Stimulated activated CD8-positive, alpha-beta memory T cell treated with anti-CD3 and anti-CD28 coated beads, Interleukin-15, amount 100 ng/mL, for 1 hour (primary cell): Measurements from ENCODE around the gene C16orf90.
"Not testable (repeated sequence)": the region's sequence is repeated elsewhere in the genome, so short reads cannot be mapped to it uniquely, and the experiment has no call there.

Experiments
- DNase-seq: peaks from one replicate; pipeline ENCODE4 v3.0.0-alpha.2; 2020; ENCODE audit warnings: low read depth

The C16orf90 gene

DNA sequence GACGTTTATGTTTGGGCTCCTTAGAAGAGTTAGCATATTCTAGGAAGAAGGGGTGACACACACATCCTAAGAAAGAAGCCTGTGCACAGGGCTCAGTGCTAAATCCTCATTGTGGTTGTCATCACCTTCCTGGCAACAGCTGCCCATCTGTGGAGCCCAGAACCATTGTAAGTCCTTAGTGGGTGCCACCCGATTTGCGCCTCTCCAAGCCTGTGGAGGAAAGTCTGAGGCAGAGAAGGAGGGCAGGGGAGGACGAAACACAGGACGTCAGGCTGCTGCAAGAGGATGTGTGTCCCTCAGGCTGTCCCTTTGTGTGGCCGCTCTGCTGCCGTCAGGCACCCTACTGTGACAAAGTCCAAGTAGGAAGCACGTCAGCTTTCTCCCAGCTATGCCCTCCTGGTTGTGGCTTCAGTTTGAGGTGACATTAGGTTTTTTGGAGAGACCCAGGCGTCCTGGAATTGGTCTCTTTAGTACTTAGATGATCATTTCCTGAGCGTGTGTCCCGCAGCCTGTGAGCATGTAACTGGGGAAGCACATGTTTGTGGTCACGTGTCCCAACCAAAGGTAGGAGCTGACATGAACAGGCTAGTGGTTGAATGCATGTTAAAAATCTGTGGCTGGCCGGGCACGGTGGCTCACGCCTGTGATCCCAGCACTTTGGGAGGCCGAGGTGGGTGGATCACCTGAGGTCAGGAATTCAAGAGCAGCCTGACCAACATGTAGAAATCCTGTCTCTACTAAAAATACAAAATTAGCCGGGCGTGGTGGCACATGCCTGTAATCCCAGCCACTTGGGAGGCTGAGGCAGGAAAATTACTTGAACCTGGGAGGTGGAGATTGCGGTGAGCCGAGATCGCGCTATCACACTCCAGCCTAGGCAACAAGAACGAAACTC, 16.2 kb upstream of the C16orf90 start:
- DNase-seq: no peak

DNA sequence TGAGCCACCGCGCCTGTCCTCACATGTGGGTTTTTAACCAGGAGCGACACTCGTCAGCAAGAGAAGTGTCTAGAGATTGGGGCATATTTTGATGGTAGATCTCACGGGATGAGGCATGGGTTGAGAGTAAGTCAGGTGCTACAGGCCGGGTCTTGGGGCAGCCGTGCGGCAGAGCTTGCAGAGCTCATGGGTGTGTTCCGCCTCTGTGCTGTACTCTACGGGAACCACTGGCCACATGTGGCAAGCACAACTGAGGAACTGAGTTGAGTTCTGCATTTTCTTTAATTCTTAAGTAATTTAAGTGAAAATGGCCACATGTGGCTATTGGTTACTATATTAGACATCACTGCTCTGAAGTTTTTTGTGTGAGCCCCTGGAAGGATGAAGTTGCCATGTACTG, 15.1 kb upstream of the C16orf90 start:
- DNase-seq: no peak

DNA sequence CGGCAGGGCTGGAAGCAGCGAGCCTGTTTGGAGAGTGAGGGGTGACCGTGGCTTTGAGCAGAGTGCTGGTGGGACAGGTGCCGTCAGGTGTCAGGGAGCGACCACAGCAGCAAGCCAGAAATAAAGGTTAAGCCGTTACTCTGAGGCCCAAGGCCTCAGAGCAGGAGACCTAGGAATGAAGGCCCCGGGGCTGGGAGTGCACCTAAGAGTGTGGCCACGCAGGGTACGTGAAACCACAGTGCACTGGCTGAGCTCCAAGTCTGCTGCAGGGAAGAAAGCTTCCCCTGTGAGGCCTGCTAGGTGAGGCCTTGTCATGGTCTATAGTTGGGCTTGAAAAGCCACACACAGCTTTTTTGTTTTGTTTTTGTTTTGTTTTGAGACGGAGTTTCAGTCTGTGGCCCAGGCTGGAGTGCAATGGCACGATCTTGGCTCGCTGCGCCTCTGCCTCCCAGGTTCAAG, 14.2 kb upstream of the C16orf90 start:
- DNase-seq: peak; percentile 45

DNA sequence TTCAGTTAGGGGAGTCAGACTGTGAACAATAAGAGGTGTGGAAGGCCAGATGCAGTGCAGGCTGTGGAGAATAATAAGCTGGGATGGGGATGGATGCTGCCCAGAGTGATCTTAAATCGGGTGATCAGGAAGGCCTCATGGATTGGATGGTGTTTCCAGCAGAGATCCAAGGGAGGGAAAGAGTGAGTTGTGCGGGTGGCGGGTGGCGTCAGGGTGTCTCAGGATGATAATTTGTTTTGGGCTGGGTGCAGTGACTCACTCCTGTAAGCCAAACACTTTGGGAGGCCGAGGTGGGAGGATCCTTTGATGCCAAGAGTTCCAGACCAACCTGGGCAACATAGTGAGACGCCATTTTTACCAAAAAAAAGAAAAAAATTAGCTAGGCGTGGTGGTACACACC, 13.4 kb upstream of the C16orf90 start:
- DNase-seq: no peak

DNA sequence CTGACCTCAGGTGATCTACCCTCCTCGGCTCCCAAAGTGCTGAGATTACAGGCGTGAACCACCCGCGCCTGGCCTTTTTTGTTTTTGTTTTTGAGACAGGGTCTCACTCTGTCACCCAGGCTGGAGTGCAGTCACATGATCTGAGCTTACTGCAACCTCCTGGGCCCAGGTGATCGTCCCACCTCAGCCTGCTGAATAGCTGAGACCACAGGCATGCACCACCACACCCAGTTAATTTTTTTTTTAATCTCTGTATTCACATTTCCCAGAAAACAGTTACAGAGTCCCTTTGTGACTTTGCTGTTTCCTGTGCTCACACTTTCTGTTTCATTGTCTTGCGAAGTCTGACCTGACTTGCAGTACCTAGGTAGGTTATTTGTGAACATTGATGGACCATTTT, 8.2 kb upstream of the C16orf90 start:
- no peak for DNase-seq

DNA sequence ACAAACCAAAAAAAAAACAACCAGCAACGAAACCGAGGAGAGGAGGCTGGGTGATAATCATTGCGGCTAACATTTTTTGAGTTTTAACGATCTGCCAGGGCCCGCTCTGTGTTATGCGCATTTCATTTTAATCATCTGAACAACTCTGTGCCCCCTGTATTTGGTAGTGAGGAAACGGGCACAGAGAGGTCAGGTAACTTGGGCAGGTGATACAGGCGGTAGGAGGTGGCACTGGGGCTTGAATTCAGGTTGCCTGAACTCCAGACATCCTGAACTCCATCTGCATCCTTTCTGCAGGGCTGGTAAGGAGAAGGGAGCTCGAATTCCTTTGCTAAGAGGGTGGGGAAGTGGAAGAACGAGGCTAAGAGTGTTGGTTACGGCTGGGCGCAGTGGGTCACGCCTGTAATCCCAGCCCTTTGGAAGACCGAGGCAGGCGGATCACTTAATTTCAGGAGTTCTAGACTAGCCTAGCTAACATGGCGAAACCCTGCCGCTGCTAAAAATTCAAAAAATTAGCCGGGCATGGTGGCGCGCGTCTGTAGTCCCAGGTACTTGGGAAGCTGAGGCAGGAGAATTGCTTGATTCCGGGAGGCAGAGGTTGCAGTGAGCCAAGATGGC, 6.6 kb upstream of the C16orf90 start:
- no peak for DNase-seq

DNA sequence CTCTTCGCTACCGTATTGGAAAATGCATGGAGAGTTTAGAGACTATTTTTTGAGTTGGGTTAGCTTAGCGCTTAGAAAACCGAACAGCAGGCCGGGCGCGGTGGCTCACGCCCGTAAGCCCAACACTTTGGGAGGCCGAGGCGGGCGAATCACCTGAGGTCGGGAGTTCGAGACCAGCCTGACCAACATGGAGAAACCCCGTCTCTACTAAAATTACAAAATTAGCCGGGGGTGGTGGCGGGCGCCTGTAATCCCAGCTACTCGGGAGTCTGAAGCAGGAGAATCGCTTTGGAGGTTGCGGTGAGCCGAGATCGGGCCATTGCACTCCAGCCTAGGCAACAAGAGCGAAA, 6.1 kb upstream of the C16orf90 start:
- not testable (repeated sequence) for DNase-seq

DNA sequence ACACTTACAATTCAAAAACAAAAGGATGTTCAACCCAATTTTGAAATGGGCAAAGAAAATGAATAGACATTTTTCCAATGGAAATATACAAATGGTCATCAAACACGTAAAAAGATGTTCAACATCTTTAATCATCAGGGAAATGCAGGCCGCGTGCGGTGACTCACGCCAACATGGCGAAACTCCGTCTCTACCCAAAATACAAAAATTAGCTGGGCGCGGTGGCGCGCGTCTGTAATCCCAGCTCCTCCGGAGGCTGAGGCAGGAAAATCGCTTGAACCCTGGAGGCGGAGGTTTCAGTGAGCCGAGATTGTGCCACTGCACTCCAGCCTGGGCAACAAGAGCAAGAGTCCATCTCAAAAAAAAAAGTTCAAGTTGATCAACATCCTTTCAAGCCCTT, 3.7 kb upstream of the C16orf90 start:
- no peak for DNase-seq

DNA sequence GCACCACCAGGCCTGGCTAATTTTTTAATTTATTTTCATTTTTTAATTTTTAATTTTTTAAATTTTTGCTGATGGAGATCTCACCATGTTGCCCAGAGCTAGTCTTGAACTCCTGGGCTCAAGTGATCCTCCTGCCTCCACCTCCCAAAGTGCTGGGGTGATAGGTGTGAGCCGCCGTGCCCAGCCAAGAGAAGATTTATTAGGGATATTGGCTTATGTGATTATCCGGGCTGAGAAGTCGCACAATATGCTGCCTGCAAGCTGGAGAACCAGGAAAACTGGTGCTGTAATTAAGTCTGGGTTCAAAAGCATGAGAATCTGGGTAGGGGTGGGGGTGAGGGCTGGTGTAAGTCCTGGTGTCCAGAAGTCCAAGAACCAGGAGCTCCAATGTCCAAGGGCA, 2.5 kb upstream of the C16orf90 start:
- no peak for DNase-seq

DNA sequence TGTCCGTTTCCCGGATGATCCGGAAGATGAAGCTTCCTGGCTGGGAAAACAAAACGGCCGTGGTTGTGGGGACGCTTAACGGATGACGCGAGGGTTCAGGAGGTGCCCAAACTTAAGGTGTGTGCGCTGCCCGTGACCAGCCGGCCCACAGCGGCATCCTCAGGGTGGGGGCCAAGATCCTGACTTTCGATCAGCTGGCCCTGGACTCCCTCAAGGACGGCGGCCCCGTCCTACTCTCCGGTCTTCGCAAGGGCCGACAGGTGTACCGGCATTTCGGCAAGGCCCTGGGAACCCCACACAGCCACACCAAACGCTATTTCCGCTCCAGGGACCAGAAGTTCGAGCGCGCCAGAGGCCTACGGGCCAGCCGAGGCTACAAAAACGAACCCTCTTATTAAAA, 1.1 kb upstream of the C16orf90 start:
- no peak for DNase-seq

DNA sequence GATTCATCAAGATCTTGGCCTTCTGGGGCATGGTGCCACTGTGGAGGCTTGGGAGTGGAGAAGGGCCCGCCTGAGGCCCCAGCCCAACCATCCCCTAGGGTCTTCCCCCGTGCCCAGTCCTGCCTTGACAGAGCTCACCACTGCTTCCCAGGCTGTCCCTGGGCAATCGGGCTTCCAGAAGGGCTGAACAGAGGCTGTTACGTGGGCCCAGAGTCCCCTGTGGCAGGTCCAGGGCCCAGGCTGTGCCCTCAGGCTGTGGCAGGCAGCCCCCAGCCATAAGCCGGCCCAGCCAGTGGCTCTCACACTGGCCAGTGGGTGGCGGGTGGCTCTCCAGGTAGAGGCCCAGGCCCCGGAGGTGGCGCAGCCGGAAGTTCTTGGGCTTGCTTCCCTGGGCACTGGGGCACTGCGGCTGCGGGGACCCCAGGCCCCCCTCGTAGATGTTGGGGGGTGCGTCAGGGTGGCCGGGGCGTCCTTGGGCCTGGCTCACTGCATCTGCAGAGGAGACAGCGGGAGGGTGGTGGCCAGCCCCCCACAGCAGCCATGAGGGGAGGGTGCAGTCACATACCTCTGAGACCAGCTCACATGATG, 809 bp downstream of the C16orf90 start:
- DNase-seq: no peak

DNA sequence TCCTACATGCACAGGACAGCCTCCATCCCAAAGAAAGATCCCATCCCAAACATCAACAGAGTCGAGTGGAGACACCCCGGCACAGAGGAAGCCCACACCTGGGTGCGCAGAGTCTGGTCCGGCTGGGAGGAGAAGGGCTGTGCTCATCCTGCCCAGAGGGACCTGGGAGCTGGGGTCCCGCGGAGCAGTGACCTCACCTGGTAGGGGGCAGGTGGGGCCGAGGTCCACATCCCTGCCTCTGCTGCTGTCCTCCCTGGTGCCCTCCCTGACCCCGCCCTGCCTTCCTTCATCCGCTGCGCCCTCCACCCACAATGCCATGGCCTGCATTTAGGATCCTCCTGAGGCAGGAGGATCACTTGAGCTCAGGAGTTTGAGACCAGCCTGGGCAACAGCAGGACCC, 2.9 kb downstream of the C16orf90 start:
- no peak for DNase-seq

DNA sequence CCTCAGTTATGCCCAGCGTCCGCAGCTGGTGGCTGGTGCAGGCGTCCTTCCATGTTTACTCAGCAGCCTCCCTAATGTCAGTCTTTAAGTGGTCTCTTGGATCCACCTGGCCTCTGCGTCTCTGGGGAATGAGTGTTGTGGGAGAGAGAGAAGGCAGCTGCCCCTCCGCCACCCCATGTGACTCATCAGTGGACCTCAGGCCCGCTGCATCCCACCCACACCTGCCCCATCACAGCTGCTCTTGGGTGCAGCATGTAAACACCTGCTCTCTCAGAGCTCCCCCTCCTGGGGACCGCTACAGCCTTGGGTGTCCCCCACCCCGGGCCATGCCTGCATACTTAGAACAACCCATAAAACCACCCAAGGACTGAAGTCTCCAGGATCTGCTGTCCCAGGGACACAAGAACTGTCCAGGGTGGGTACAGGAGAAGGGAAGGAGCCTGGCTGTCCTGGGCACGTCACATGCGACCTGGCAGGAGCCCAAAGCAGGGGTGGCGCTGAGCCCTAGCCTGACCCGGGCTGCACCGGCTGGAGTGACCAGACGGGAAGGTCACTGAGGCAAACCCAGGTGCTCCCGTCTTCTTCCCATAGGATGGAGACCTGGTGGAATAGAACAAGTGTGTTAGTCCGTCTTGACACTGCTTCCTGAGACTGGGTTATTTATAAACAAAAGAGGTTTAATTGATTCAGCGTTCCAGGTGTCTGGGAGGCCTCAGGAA, 4.2 kb downstream of the C16orf90 start:
- no peak for DNase-seq

DNA sequence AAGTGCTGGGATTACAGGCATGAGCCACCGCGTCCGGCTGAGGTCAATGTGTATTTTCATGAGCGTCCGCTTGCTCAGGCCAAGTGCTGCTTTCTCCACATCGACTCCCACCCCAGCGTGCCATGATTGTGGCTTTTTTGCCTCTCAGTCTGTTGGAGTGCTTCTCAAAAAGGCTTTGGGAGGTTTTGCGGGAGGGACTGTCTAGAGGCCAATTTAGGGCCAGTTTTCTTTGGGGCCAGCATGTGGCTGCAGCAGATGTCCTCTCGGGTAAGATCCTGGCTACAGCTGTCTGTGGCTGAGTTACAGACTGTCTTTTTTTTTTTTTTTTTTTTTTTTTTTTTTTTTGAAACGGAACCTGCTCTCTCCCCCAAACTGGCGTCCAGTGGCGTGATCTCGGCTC, 6.5 kb downstream of the C16orf90 start:
- no peak for DNase-seq

DNA sequence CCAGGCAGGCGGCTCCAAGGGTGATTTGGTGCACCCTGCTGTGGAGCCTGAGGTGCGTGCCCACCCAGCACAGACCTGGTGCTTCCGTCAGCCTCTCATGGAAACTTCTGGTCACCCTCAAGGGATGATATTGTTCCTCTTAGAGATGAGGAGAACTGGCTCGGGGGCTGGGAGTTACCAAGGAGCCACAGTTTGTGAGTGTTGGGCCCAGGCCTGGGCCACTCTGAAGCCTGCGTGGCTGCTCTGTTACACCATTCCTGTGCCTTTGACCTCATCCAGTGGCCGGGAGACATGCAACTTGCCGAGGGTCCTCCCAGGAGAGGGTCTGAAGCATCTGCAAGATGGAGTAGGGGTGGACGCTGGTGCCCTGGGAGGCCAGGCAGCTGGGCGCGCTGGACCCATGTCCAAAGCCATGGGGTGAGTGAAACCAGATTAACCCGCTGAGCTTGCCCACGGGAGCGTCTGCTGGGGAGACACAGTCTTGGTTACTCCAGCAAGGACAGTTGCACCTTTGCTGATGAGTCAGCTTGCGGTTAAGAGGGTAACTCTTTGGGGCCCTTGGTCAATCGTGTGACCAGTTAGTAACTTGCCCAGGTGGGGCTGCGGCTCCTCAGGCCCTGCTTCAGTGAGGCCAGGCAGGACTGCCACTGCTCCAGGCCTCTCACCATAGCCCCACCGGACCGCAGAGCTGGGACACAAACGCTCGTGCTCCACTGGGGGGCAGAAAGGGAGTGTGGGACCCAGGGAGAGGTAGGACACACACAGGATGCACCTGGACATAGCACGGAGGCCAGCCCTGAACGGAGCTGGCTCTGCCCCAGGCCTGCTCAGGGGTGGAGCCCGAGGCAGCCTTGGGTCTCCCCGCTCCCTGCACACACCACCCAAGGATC, 7.5 kb downstream of the C16orf90 start:
- no peak for DNase-seq

DNA sequence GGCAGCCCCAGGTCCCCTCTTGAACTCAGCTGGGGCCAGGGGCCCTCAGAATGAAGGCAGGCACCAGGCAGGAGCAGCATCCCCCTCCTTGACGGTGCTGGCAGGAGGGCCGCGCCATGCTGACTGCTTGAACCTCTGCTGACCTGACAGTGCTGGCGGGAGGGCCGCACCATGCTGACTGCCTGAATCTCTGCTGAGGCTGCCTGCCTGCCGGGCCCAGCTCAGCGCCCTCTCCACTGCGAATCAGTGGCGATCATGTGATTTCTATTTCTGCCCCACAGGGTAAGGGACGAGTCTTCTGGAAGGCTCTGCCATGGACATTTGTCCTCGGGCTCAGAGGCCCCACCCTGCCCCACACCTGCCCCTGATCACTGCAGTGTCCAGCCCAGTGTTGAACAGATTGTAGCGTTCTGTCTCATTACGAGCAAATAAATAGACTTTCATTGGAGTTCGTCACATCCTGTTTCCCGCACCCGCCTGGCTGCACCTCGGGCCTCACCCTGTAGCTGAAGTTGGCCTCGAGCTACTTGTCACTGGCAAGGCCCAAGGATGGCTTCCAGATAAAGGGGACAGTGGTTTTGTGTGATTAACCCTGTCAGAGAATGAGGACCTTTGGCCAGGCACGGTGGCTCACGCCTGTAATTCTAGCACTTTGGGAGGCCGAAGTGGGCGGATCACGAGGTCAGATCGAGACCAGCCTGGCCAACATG, 8.6 kb downstream of the C16orf90 start:
- DNase-seq: no peak

DNA sequence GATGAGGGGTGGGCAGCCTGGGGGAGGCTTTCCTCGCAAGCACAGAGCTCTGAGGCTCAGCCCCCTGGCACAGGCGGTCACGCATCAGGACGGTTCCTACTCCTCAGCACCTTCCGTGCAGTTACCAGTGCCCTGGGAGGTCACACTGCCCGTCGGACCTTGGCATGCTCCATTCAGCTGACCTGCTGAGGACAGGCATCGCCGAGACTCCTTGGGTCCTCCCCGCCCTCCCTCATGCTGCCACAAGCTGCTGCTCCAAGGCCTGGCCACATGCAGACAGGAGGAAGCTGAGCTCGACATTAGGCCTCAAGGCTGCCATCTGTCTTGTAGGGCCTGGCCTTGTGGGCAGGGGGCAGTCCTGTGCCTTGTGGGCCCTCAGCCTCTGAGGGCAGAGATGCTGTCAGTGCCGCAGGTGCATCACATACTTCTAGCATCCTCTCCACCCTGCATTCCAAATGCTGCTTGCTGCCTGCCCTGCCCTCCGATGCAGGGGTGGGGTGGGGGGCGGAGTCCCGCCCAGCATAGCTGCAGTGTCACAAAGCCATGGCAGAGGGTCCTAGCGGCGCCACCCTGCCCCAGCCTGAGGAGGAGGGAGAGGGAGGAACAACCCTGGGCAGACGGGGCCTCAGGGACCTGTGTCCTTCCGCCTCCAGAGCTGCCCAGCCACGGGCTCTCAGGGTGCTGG, 9.3 kb downstream of the C16orf90 start:
- DNase-seq: no peak

DNA sequence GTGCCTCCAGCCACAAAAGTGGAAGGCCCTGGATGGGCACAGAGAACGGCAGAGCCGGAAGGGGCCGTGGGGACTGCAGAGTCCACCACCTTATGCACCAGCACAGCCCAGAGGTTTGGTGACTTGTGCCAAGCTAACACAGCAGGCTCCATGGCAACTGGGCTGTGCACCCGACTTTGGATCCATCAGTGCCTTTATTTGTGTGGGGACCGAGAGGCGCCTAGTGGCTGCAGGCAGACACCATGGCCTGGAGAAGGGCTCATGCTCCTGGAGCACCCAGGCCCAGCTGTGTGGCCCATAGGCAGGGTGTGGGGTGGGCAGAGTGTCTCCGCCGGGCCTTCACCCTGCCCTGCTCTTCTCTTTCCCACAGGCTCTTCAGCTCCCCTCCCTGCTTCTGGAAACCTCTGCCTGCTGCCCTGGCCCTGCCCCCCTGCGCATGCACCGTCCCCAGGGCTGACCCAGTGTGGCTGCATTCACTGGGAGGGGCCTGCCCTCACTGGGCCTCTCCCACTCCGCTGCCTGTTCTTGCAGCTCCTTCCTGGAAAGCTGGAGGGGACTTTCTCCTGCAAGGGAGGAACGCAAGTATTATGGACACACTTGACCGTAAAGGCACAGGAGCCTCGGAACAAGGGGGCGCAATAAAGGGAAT, 10.1 kb downstream of the C16orf90 start:
- DNase-seq: no peak

DNA sequence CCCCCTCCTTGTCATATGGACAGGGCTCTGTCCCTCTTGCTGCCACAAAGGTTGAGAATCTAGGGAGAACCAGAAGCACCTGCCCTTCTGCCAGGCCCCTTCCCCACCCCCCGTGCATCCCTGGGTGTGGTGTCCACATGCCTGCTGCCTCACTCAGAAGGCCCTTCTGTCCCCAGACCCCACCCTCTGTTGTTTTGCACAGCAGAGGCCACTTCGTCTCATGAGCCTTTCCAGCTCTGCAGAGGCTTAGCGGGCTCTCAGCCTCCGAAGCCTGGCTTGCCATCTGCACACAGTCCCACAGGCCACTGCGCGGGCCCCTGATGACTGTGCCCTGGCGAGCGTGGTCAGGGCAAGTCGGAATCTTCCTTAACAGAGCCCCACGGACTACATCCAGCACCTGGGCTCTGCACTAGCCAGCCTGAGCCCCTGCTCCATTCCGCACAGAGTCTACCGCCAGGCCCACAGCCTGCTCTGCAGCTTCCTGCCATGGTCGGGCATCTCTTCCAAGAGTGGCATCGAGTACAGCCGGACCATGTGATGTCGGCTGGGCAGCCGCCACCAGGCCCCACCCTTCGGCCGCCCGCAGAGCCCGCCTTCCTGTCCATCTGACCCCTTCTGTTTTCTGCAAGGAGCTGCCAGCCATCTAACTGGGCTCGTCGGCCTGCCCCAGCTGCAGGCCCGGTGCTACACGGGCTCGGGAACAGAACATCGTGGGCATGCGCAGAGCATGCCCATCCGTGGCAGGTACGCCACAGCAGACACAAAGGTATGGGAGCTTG, 10.8 kb downstream of the C16orf90 start:
- DNase-seq: no peak
